Sigmoid colon (tissue), 4 donors: Measurements from ENCODE around the gene HNRNPA0.

Experiments used
- EP300 ChIP-seq, 4 donors: sonication (generic); formaldehyde crosslinking; IDR thresholded peaks; one replicate each; pipeline ENCODE4 v1.6.1; 2017; ENCODE audit warnings: antibody characterized with exemption in 4 of 4
- TF ChIP-seq, protein P1 (sequence below), 4 experiments: fragments of 450-650 bp in 3 of 4; fragments of 200-600 bp in 1 of 4; IDR thresholded peaks; one replicate each; pipeline ENCODE4 v1.5.1; 2016 to 2019; ENCODE audit warnings: antibody characterized with exemption in 4 of 4, mild to moderate bottlenecking in 3 of 4, moderate library complexity in 2 of 4

DNA sequence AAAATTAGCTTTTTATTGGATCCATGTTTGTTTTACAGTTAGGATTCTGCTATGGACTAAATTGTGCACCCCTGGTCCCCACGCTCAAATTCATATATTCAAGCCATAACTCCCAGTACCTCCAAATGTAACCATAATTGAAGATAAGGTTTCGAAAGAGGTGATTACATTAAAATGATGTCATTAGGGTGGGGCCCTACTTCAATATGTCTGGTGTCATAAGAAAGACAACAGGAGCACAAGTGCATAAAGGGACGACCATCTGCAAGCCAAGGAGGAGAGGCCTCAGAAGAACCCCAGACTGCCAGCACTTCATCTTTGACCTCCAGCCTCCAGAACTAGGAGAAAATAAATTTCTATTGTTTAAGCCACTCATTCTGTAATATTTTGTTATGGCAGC is 7.4 kb upstream of the HNRNPA0 start:
- TF ChIP-seq EP300 (IDR thresholded peaks at IDR 0.05) = no peak
- TF ChIP-seq, protein P1, sequence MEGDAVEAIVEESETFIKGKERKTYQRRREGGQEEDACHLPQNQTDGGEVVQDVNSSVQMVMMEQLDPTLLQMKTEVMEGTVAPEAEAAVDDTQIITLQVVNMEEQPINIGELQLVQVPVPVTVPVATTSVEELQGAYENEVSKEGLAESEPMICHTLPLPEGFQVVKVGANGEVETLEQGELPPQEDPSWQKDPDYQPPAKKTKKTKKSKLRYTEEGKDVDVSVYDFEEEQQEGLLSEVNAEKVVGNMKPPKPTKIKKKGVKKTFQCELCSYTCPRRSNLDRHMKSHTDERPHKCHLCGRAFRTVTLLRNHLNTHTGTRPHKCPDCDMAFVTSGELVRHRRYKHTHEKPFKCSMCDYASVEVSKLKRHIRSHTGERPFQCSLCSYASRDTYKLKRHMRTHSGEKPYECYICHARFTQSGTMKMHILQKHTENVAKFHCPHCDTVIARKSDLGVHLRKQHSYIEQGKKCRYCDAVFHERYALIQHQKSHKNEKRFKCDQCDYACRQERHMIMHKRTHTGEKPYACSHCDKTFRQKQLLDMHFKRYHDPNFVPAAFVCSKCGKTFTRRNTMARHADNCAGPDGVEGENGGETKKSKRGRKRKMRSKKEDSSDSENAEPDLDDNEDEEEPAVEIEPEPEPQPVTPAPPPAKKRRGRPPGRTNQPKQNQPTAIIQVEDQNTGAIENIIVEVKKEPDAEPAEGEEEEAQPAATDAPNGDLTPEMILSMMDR (IDR thresholded peaks at IDR 0.05) = no peak
